ENCODE data around the gene WASHC4.
"Not testable (repeated sequence)": the region's sequence is repeated elsewhere in the genome, so short reads cannot be mapped to it uniquely, and the experiment has no call there.

Gene WASHC4

GRCh38 chr12:105095338-105095737 lies 12.2 kb upstream of the WASHC4 start:
- DNase-seq, result not testable (repeated sequence)

GRCh38 chr12:105099356-105099755 lies 8.2 kb upstream of the WASHC4 start:
- DNase-seq, result no peak

- DNase-seq, result no peak
Measured at GRCh38 chr12:105100207-105100985, 7.1 kb upstream of the WASHC4 start.

- no peak for DNase-seq
Measured at GRCh38 chr12:105100998-105101397, 6.5 kb upstream of the WASHC4 start.

GRCh38 chr12:105102673-105103072 lies 4.9 kb upstream of the WASHC4 start:
- DNase-seq, result no peak

GRCh38 chr12:105104762-105105161 lies 2.8 kb upstream of the WASHC4 start:
- no peak for DNase-seq

GRCh38 chr12:105106621-105107020 lies 910 bp upstream of the WASHC4 start:
- DNase-seq, result no peak

GRCh38 chr12:105107171-105107493 lies 399 bp upstream of the WASHC4 start:
- DNase-seq, result no peak

GRCh38 chr12:105109465-105110212 lies 2.1 kb downstream of the WASHC4 start:
- DNase-seq, result no peak

- DNase-seq, result no peak
Measured at GRCh38 chr12:105110851-105111250, 3.3 kb downstream of the WASHC4 start.

GRCh38 chr12:105113094-105113493 lies 5.6 kb downstream of the WASHC4 start:
- no peak for DNase-seq

- DNase-seq, result no peak
Measured at GRCh38 chr12:105116969-105117368, 9.4 kb downstream of the WASHC4 start.

- no peak for DNase-seq
Measured at GRCh38 chr12:105120551-105120950, 13.0 kb downstream of the WASHC4 start.

- no peak for DNase-seq
Measured at GRCh38 chr12:105138248-105138647, 30.7 kb downstream of the WASHC4 start.

- DNase-seq, result no peak
Measured at GRCh38 chr12:105141320-105141922, 33.9 kb downstream of the WASHC4 start.

GRCh38 chr12:105142259-105142658 lies 34.7 kb downstream of the WASHC4 start:
- DNase-seq, result no peak

- DNase-seq, result no peak
Measured at GRCh38 chr12:105156260-105156659, 48.7 kb downstream of the WASHC4 start.

GRCh38 chr12:105157606-105158005 lies 50.1 kb downstream of the WASHC4 start:
- DNase-seq, result no peak

- no peak for DNase-seq
Measured at GRCh38 chr12:105158876-105159275, 51.3 kb downstream of the WASHC4 start.

- DNase-seq, result no peak
Measured at GRCh38 chr12:105162174-105162573, 54.6 kb downstream of the WASHC4 start.

GRCh38 chr12:105164068-105164467 lies 56.5 kb downstream of the WASHC4 start:
- DNase-seq, result no peak

- DNase-seq, result no peak
Measured at GRCh38 chr12:105166736-105167135, 59.2 kb downstream of the WASHC4 start.

- DNase-seq, result no peak
Measured at GRCh38 chr12:105167346-105167745, 59.8 kb downstream of the WASHC4 start.

- DNase-seq, result no peak
Measured at GRCh38 chr12:105168006-105168405, 60.5 kb downstream of the WASHC4 start.

All from activated T-cell treated with anti-CD3 and anti-CD28 coated beads, Interleukin-2, amount 50 U/mL, for 1 hour (primary cell).